SU-DHL-6 (cell line): ENCODE data around the gene KLF2.
"Not testable (repeated sequence)": the region's sequence is repeated elsewhere in the genome, so short reads cannot be mapped to it uniquely, and the experiment has no call there.

Experiments
- H2AFZ ChIP-seq: fragments of 200-600 bp; sonication (generic); 2 replicates; pipeline ENCODE4 v1.6.1; 2014; ENCODE audit warnings: low read depth, mild to moderate bottlenecking, moderate library complexity, mixed read lengths, antibody characterized with exemption, low read length; ENCODE audit not compliant: severe bottlenecking
- H3F3A ChIP-seq: fragments of 200-600 bp; shearing (Covaris generic); 2 replicates; pipeline ENCODE4 v1.6.0; 2016; ENCODE audit warnings: antibody characterized with exemption, mild to moderate bottlenecking; ENCODE audit not compliant: insufficient read depth
- H3K27ac ChIP-seq: fragments of 200-600 bp; sonication (generic); 2 replicates; pipeline ENCODE4 v1.5.1; 2016; ENCODE audit warnings: low read depth, mild to moderate bottlenecking, low read length, moderate library complexity, mixed read lengths
- H3K27me3 ChIP-seq: fragments of 200-600 bp; sonication (generic), shearing (Covaris generic); 2 replicates; pipeline ENCODE4 v1.6.0; 2014; ENCODE audit warnings: mild to moderate bottlenecking, low read length
- H3K36me3 ChIP-seq: fragments of 200-600 bp; sonication (generic); 2 replicates; pipeline ENCODE4 v1.6.1; 2014; ENCODE audit warnings: mild to moderate bottlenecking, low read length, mixed read lengths
- H3K4me2 ChIP-seq: fragments of 300-600, 200-600 bp; shearing (Covaris generic), sonication (generic); 2 replicates; pipeline ENCODE4 v1.6.0; 2014; ENCODE audit warnings: low read length, low read depth, mild to moderate bottlenecking; ENCODE audit not compliant: poor library complexity, severe bottlenecking
- H3K4me3 ChIP-seq: fragments of 200-600 bp; sonication (generic); 2 replicates; pipeline ENCODE4 v1.5.1; 2014; ENCODE audit warnings: antibody characterized with exemption, low read length, mild to moderate bottlenecking, mixed read lengths; ENCODE audit not compliant: insufficient read depth, poor library complexity, severe bottlenecking
- H3K79me2 ChIP-seq: fragments of 200-600 bp; sonication (generic); 2 replicates; pipeline ENCODE4 v1.6.1; 2014; ENCODE audit warnings: mild to moderate bottlenecking, low read length, moderate library complexity; ENCODE audit not compliant: insufficient read depth
- H3K9ac ChIP-seq: fragments of 200-600 bp; sonication (generic); 2 replicates; pipeline ENCODE4 v1.7.0; 2014; ENCODE audit warnings: mild to moderate bottlenecking, low read length
- H3K9me2 ChIP-seq: fragments of 200-600 bp; sonication (generic); replicated peaks from 2 replicates; pipeline ENCODE4 v1.6.1; 2014; ENCODE audit warnings: low read length; ENCODE audit not compliant: insufficient read depth
- H3K9me3 ChIP-seq: fragments of 200-600 bp; sonication (generic); 2 replicates; pipeline ENCODE4 v1.6.1; 2014; ENCODE audit warnings: low read length, mixed read lengths; ENCODE audit not compliant: insufficient read depth
- H4K20me1 ChIP-seq: fragments of 200-600 bp; sonication (generic); 2 replicates; pipeline ENCODE4 v1.6.1; 2014; ENCODE audit warnings: low read depth, mild to moderate bottlenecking, antibody characterized with exemption, low read length, moderate library complexity, mixed read lengths
- CTCF ChIP-seq: fragments of 200-600 bp; sonication (generic); IDR thresholded peaks from one replicate; pipeline ENCODE4 v1.5.1; 2017; ENCODE audit warnings: antibody characterized with exemption, mild to moderate bottlenecking, low read length, moderate library complexity; ENCODE audit not compliant: insufficient read depth, poor library complexity, severe bottlenecking
- EZH2phosphoT487 ChIP-seq: fragments of 200-600 bp; sonication (generic), shearing (Covaris generic); conservative IDR thresholded peaks from 2 replicates; pipeline ENCODE4 v1.6.1; 2018; ENCODE audit warnings: mild to moderate bottlenecking, antibody characterized with exemption, low read length, moderate library complexity, mixed read lengths

The KLF2 gene

DNA sequence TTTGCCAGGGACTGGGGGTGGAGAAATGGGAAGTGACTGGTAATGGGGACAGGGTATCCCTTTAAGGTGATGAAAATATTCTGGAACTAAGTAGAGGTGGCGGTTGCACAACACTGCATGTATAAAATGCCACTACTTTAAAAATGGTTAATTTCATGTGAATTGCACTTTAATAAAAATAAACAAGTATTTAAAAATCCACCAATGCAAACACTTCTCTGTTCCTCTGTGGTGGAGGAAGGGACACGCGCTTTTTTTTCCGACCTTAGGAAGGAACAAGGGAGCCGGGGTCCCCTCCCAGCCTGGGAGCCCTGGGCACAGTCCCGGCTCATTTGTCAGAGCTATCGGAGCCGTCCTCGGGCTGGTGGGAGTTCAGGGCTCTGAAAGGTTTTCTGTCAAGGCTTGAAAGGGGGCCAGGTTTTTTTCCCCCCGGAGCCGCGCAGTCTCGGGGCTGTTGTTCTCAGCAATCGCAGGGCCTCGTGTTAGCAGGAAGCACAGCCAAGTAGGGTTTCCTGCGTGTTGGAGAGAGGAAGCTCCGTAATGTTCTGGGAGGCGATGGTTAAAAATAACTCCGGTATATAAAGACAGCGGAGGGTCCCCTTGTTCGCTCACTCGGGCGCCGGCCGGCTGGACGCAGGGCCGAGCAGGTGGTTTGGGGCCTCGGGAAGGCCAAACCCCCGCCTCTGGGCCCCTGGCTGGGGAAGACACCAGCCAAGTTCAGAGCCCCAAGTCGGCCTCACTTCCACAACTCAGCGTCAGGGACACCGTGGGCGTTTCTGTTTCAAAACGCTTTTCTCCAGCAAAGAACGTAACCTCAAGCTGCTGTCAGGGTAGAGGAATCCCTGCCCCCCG, 41.2 kb upstream of the KLF2 start:
- Histone ChIP-seq H2AFZ (no peak overlapping the region), H3K4me3 (no peak overlapping the region), H3K9ac (no peak overlapping the region)

DNA sequence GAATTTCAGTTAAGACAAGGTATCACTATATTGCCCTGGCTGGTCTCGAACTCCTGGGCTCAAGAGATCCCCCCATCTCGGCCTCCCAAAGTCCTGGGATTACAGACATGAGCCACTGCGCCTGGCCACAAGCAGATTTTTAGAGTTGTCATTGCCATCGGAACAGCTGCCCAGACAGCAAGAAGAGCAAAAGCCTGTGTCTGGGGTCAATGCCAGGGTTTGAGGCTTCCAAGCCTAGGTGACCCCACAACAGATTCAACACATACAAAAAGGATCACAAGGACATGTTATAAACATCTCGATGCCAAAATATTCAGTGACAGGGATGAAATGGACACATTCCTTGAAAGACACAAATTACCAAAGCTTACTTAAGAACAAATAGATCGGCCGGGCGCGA, 40.1 kb upstream of the KLF2 start:
- Histone ChIP-seq H3K4me2 (no peak overlapping the region), H3K9ac (no peak overlapping the region), H4K20me1 (no peaks in the 10 kb centered on the region), H3K4me3 (no peak overlapping the region), H3K9me2 (no peaks in the 10 kb centered on the region), H3K79me2 (no peaks in the 10 kb centered on the region), H3K27ac (no peak overlapping the region), H2AFZ (no peak overlapping the region), H3F3A (no peaks in the 10 kb centered on the region), H3K9me3 (no peaks in the 10 kb centered on the region), H3K36me3 (no peaks in the 10 kb centered on the region), H3K27me3 (no peaks in the 10 kb centered on the region)
- no peak for TF ChIP-seq CTCF

More for the DNA sequence above, 41.2 kb upstream of the KLF2 start:
- no peaks in the 10 kb centered on the region for H3K9me2 ChIP-seq
- no peaks in the 10 kb centered on the region for H3K79me2 ChIP-seq
- H3K4me2 ChIP-seq: no peak overlapping the region
- no peak overlapping the region for H3K27ac ChIP-seq
- TF ChIP-seq CTCF (no peak), EZH2phosphoT487 (no peak)
- no peaks in the 10 kb centered on the region for H3F3A ChIP-seq
- no peaks in the 10 kb centered on the region for H4K20me1 ChIP-seq
- H3K9me3 ChIP-seq: no peaks in the 10 kb centered on the region
- H3K27me3 ChIP-seq: no peaks in the 10 kb centered on the region
- H3K36me3 ChIP-seq: no peaks in the 10 kb centered on the region

GRCh38 chr19:16285079-16285478, 39.5 kb upstream of the KLF2 start:
- not testable (repeated sequence) for H3K79me2 ChIP-seq, H3K9me2 ChIP-seq, H3K4me2 ChIP-seq, H3K36me3 ChIP-seq, H2AFZ ChIP-seq, H4K20me1 ChIP-seq, H3K27ac ChIP-seq, H3K9ac ChIP-seq, H3F3A ChIP-seq, H3K4me3 ChIP-seq, H3K9me3 ChIP-seq, H3K27me3 ChIP-seq

- Histone ChIP-seq H3K4me2 (no peak overlapping the region), H3K9ac (no peak overlapping the region)
- no peak for TF ChIP-seq EZH2phosphoT487
- no peak for TF ChIP-seq CTCF
Measured at GRCh38 chr19:16285769-16286498, 38.7 kb upstream of the KLF2 start.

More at GRCh38 chr19:16285769-16286498, 38.7 kb upstream of the KLF2 start:
- no peaks in the 10 kb centered on the region for H3K9me2 ChIP-seq
- H3F3A ChIP-seq: no peaks in the 10 kb centered on the region
- H3K27me3 ChIP-seq: no peaks in the 10 kb centered on the region
- no peaks in the 10 kb centered on the region for H3K79me2 ChIP-seq
- no peaks in the 10 kb centered on the region for H3K36me3 ChIP-seq
- no peak overlapping the region for H2AFZ ChIP-seq
- no peak overlapping the region for H3K27ac ChIP-seq
- no peaks in the 10 kb centered on the region for H3K9me3 ChIP-seq
- no peaks in the 10 kb centered on the region for H4K20me1 ChIP-seq
- no peak overlapping the region for H3K4me3 ChIP-seq
